Suppressor macrophage (primary cell): ENCODE measurements around the gene CNIH3.
A peak's percentile ranks its signal among the peaks of the same experiment; 100 is the strongest.

ENCODE experiments used
- DNase-seq, 4 experiments: peaks; one replicate each; pipeline ENCODE4 v3.0.0-alpha.2; 2020 to 2022

The CNIH3 gene

DNA sequence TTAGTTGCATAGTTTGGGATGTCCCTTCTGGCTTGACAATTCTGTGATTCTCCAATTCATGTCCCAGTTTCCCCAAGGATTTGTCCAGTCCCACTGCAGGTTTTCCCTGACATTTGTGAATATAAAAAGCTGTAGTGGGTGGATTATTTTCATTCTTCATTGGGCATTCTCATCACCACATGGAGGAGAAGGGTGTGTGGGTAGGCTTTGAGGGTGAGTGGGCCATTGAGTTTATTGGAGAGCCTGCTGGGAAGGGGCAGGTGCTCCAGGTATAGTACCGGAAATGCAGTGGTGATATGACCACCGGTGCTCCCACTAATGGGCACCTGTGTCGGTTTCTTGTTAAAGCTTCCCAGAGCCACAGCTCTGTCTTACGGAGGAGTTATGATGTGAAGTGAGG, 74.5 kb downstream of the CNIH3 start:
- DNase-seq: no peak

DNA sequence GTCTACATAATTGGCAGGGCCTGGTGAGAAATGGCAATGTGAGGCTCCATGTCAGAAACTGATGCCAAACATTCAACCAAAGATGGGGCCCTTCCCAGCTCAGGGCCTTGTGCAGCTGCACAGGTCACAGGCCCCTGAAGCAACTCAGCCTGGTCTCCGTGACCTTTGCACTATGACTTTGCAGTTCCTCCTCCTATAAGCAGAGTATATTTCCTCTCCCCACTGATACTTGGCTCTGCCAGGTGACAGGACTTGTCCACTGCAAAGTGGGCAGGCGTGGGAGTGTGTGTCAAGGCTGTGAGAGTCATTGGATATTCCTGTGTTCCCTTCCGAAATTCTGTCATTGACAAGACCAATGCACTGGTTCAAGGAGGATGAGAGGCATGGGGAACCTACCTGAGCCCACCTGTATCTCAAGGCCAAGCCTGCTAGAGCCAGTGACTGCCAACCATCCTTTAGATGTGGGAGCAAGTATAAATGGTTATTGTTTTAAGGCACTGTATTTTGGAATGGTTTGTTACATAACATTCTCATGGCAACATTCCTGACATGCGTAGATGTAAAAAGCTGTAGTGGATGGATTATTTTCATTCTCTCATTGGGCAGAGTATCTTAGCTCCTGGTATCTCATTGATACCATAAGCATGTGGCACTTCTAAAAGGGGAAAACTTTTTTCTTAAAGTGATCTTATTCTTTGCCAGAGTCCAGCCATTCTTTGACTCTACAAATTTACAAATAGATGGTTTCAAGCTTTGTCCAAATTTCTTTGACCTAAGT, 75.2 kb downstream of the CNIH3 start:
- peak in 2 of 4 experiments; percentile 50 to 55 for DNase-seq

DNA sequence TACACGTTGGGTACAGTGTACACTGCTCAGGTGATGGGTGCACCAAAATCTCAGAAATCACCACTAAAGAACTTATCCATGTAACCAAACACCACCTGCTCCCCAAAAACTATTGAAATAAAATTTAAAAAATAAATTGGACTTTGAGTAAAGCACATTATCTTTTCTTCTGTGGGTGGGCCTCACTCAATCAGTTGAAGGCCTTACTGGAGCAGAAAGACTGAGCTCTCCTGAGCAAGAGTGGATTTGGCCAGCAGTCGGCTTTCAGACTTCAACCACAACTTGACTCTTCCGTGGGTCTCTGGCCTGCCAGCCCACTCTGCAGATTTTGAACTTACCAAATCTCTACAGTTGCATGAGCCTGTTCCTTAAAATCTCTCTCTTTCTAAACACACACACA, 78.9 kb downstream of the CNIH3 start:
- DNase-seq: peak in 2 of 4 experiments; percentile 19 to 20

DNA sequence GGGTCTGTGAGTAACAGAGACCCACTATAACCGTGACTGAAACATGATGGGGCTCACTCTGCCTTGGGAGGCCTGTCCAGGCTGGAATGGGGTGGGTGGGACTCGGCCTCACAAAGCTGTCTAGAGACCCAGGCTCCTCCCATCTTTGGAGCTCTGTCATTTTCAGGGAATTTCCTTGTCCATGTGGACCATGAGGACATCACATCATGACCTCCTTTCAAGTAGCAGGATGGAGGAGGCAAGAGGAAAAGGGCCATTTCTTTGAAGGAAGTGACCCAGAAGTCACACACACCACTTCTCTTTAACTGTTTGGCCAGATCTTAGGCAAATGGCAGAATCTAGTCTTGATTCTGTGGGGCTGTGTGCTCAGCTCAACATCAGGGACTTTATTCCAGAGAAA, 79.9 kb downstream of the CNIH3 start:
- DNase-seq: peak; percentile 26 to 60 (median 52)

DNA sequence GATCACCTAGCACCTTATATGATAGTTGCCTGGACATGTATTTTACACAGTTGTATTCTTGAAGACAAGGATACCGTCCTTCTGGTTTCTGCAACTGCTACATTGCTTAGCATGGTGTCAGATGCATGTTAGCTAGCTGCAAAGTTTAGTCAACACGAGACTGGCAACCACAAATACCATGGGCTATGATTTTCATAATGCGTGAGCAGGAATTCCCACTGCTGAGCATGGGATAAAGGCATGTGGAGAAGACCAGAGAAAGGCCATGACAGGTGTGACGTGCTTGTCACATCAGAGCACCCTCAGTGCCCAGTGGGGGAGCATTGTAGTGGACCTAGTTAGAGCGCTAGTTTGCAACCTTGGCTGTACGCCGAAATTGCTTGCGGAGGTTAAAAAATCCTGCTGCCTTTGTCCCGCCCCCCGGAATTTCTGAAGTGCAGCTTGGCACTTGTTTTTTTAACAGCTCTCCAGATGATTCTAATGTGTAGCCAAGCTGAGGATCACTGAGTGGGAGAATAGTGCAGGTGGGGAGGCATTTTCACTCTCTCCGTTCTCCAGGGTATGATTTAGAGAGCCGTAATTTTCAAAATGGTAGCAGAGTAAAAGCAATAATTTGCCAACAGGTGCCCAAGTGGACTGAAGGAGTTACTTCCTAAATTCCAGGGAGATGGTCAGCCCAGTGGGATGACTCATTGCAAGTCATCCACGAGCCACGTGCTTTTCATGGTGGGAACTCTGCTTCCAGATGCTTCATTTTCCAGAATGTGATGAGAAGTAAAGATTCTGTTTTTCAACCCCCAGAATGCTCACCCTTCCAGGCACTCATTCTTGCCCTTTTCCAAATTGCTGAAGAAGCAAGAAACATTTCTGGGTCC, 81.0 kb downstream of the CNIH3 start:
- peak; percentile 73 to 87 (median 76) for DNase-seq

DNA sequence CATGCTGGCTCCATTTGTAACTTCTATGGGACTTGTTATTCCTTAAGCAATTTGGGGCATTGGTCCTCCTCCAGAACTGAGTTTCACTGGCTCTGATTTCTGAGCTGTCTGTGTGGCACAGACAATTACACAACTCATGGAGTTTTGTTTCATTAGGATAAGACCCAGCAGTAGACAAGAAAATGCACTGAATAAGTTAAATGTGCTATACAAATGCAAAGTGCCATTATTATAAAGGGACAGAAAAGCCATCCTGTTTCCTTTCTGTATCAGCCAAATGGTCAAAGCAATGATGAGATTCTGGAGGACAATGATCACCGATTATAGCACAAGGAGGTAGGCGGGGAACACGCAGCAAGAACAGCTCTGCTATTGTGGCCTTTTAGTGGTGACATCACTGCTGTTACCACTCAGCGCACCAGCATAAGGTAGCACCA, 81.9 kb downstream of the CNIH3 start:
- peak in 2 of 4 experiments; percentile 45 to 52 for DNase-seq

DNA sequence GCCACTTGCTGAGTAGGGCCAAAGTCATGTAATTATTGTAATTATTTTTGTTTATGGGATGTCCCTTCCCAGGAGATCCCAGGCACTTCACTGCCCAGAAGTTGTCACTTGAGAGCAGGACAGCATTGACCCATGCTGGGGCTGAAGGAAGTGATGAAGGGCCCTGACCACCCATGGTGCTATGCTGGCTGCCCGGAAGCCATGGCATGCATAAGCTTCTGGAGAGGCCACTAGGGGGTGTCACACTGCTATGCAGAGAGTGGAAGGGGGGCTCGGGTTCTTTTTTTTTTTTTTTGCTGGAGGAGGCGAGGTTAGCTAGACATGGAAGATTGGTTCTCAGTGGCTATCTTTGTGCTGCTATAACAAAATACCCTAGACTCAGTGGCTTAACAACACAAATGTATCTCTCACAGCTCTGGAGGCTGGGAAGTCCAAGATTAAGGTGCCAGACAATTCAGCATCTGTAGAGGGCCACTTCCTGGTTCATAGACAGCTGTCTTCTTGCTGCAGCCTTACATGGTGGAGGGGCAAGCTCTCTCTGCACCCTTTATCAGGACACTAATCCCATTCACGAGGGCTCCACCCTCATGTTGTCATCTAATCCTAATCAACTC, 84.9 kb downstream of the CNIH3 start:
- no peak for DNase-seq

DNA sequence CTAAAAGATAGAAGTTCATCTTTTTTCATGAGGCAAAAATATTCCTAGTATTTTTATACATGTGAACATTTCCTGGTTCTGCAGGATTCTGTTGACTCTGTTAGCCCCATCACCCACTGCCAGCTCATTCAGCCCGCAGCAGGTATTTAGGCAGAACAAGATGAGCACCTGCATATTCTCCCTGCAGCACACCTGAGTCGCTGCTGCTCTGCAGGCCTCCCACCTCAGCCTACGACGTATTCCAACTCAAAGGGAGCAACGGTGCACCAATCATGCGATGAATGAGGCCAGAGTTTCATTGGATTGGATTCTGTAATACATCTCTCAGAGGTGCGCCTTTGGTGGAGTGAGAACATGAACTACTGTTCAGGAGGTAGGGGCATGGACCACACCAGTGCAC, 87.6 kb downstream of the CNIH3 start:
- no peak for DNase-seq

DNA sequence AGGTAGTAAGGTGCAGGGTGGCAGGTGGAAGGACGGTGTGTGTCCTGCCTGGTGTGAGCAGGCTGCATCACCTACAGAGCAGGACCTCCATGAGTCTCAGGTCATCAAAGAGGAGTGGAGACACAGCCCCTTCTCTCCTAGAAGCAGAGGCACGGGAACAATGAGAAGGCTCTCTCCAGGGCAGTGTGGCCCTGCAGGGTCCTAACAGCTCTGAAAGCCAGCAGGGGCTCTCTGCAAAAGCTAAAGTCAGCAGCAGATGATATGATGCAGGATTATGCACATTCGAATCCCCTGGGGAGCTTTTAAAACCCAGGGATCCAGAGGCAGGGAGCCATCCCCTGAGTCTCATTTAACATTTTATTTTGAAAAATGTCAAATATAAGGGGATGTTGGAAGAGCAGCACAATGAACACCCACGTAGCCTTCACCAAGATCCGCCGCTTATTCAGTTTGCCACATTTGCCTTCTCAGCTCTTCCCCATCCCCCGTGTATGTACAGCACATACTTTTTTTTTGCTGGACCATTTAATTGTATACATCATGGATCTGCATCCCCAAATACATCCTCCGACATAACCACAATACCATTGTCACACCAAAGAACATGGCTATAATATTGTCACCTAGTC, 88.1 kb downstream of the CNIH3 start:
- DNase-seq: no peak

DNA sequence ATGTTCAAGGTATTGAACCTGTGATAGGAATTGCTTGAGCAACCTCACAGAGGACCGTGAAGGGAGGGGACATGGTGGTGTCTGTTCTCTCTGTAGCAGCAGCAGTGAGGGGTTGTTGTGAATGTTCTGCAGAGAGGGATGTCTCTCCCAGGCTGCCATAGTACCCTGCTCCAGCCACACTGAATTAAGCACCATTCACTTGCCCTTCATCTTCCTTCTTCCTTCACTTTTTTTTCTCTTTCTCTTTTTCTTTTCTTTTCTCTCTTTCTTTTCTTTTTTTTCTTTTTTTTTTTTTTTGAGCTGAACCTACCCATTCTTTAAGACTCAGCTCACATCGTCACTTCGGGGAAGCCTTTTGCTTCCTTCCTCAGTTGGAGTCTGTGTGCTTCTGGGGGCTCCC, 89.5 kb downstream of the CNIH3 start:
- no peak for DNase-seq

DNA sequence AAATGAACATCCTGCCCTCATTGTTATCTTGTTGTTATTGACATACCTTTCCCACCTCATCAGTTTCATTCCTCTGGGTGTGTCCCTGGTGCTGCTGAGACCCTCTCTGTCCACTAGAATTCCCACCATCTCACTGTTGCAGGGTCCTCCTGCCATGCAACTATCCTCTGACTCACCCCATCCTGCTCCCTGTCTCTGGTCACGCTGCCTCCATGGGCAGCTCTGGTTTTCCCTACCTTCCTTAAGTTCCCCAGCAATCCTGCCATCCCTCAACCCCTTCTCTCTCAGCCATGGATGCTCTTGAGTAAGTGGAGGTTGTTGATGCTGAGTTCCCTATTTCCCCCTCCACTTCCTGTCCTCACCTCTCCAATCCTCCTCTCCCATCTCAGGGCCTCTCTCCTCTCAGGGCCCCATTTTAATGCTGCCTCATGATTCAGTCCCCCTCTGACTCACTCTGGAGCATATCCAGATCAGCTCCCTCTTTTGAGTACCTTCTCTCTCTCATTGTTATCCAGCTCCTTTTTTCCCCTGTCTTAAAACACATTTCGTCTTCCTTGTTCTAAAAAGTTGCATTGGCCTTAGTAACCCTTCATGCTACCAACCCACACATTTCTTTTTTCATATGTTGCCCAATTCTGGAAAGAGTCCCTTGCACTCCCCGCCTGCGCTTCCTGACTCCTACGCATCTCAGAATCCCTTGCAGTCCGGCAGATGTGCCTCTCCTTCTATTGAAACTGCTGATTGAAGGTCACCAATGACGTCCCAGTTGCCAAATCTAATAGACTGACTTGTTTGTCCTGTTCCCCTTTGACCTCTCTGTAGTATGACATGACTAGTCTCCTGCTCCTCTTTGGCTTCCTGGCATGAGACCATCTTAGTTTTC, 92.0 kb downstream of the CNIH3 start:
- peak; percentile 88 to 98 (median 93) for DNase-seq

DNA sequence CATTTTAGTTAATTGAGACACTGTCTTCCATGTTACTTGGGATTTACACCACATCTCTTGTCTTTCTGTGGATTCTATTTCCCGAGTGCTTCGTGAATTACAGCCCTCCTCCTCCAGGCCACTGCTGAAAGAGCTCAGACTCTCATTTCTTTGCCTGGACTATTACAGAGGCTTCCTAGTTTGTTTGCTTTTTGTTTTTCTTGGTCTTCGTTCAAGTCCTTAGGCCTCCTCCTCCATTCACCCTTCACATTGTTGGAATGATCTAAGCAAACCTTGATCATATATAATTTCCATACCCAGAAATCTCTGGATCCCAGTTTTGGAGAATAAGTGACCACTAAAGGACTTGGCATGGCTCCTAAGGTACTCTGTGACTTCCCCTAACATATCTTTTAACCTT, 94.1 kb downstream of the CNIH3 start:
- DNase-seq: no peak

DNA sequence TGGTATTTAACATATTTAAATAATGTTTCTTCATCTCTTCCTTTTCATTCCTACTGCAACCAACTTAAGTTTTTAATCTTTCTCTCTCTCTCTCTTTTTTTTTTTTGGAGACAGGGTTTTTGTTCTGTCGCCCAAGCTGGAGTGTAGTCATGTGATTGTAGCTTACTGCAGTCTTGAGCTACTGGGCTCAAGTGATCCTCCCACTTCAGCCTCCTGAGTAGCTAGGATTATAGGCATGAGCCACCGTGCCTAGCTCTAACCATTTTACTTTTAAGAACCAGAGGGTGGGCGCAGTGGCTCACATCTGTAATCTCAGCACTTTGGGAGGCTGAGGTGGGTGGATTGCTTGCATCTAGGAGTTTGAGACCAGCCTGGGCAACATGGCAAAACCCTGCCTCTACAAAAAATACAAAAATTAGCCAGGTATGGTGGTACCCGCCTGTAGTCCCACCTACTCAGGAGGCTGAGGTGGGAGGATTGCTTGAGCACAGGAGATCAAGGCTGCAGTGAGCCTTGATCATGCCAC, 95.2 kb downstream of the CNIH3 start:
- peak in 3 of 4 experiments; percentile 37 to 53 (median 38) for DNase-seq

DNA sequence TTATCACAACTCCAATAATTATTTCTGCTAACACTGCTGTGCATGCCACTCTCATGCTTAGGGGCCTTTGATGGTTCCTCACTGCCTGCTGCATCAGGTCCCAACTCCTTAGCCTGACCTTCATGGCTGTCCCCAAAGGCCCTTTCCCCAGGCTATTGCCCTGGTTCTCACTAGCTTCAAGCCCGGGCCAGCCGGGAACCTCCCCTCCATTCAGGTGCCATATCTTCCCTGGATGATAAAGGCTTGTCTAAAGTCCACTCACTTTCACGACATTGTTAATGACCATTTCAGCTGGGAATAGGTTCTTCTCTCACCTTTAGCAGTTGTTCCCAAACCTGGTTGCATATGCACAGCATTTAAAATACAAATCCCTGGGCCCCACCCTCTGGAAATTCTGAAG, 95.8 kb downstream of the CNIH3 start:
- DNase-seq: no peak

DNA sequence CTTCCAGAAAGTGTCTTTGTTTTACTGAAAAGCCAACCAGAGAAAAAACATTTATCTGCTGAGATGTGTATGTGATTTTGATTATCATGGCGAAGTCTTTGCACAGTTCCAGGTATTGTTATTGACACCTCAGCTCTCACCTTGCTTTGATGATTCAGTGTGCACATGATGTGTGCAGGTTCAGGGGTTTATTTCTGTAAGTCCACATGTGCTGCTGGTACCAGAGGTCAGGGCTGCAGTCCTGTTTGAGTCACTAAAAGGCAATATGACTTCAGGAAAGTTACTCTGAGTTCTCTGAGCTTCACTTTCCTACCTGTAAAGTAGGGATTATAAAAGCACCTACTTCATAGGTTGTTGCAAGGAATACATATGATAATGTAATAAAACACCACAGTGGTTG, 97.1 kb downstream of the CNIH3 start:
- DNase-seq: no peak

DNA sequence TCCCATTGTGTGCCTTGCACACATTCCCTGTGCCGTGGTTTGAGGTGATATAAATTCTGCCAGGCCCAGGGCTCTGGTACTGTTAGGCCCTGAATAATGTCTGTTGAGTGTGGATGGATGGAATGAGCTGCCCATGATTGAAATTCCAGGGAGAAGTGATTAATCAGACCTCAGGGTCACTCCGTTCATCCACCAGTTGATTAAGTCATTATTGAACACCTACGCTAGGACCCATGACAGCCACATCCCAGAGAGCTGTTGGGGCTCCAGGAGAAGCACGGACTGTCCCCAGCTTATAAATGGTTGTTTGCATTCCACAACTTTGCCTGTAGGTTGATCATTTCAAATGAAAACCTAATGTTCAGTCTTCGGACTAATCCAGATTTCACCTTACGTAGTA, 98.4 kb downstream of the CNIH3 start:
- DNase-seq: no peak

DNA sequence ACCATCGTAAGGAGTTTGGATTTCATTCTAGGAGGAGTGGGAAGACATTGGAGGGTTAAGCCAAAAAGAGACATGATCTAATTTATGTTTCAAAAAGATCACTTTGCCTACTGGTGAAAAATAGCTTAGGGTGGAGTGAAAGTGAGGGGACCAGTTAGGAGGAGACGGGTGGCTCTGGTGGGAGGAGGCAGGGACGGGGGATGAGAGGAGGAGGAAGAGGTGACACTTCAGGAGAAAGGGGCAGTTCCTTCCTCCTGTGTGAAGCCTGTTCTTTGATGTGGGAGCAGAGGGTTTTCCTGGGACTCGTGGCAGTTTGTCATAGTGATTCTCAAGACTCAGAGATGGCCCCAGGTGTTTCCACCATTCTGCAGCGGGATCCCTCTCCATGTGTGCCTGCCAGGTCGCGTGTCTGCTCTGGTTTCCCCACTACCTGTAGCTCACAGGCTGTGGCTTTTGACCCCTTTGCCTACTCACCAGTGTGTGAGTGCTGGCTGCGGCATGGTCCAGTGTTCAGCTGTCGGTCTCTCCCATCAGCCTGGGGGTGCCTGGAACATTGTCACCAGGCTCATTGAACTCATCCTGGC, 102.4 kb downstream of the CNIH3 start:
- DNase-seq: no peak

DNA sequence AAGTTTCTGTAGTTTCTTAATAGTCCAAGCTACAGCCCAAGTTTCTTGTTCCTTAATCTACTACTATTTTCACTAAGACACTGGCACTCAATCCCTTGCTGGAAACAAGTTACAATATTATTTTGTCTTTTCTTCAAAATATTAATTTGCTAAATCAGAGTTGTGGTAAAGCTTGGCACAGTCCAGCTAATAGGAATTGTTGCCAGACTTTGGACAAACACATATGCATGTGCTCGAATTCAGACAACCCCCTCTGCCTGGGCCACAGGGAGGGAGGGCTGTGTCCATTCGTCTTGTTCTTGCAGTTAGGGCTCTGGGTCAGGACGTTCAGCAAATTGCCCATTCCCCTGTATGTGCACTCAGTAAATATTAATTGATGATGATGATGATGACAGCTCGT, 103.6 kb downstream of the CNIH3 start:
- no peak for DNase-seq

DNA sequence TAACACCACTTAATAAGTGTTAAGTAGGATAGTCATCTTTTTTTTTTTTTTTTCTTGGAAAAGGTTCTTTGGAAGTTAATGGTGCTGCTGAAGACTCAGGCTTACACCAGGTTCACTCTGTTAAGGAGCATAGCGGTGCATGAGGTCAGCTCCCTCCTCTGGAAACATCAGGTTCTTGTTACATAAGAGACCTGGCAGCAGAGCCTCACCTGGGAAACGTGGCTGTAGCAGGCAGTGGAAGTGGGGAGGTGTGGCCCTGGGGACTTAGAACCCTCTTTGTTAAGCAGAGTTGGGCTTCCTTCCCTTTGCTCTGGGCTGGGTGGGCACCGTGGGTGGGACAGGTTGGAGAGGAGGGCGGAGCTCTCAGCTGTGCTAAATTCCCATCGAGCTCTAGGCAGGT, 104.1 kb downstream of the CNIH3 start:
- DNase-seq: no peak

DNA sequence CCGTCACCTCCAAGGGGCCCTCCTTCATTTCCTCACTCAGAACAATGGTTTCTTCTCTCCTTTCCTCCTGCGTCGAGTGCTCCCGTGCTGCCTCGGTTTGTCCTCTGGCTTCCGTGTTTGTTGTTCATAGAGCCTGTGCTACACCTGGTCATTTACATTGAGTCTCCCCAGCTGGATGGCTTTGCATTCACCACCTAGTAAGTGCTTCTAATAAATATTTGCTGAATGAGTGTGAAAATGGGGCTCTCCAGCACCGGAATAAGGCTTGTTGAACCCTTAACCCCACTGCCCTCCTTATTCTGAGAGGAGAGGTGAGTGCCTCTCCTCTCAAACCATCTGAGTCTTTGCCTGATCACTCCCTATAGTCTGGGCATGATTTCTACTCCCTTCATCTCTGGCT, 104.9 kb downstream of the CNIH3 start:
- DNase-seq: no peak

DNA sequence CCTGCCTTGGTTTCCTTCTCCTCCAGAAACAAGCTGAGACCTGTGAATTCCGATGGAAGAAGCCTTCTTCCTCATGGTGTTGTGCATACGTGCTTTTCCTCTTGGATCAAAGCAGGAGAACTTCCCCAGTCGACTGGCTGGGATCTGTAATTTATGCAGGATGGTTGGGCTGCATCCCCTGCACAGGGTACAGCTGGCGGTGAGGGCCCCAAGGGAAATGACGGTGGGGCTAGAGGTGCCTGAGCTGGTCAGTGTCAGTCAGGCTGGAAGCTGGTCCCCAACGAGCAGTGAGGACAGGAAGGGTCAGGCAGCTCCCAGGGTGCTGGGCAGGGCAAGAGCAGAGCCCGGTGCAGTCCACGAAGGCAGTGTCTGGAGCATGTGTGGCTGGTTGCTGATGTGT, 106.7 kb downstream of the CNIH3 start:
- DNase-seq: no peak
